NT2/D1 (cell line): ENCODE data around the gene PWWP3B.

ENCODE experiments used
- DNase-seq: peaks from one replicate; pipeline ENCODE4 v3.0.0-alpha.2; 2011; ENCODE audit warnings: low read depth, low spot score
- H3K27me3 ChIP-seq: 2 replicates; pipeline ENCODE4 v1.6.0; 2011; ENCODE audit warnings: mild to moderate bottlenecking; ENCODE audit not compliant: insufficient read length, insufficient read depth
- H3K36me3 ChIP-seq: 2 replicates; pipeline ENCODE4 v1.6.1; 2011; ENCODE audit warnings: mild to moderate bottlenecking, low read length, mixed read lengths; ENCODE audit not compliant: insufficient read depth, insufficient read length
- H3K4me1 ChIP-seq: 2 replicates; pipeline ENCODE4 v1.5.1; 2011; ENCODE audit not compliant: insufficient read depth, insufficient read length
- H3K4me3 ChIP-seq: 2 replicates; pipeline ENCODE4 v1.5.1; 2011; ENCODE audit warnings: low read depth; ENCODE audit not compliant: insufficient read length
- H3K9ac ChIP-seq: 2 replicates; pipeline ENCODE4 v1.6.0; 2011; ENCODE audit warnings: low read depth; ENCODE audit not compliant: insufficient read length
- H3K9me3 ChIP-seq: 2 replicates; pipeline ENCODE4 v1.5.1; 2011; ENCODE audit warnings: mild to moderate bottlenecking, low read length; ENCODE audit not compliant: insufficient read depth
- SUZ12 ChIP-seq: IDR thresholded peaks from 2 replicates; pipeline ENCODE4 v1.6.1; 2011; ENCODE audit not compliant: insufficient read length, insufficient read depth; ENCODE audit errors: extremely low read depth
- YY1 ChIP-seq: IDR thresholded peaks from 2 replicates; pipeline ENCODE4 v1.6.1; 2011; ENCODE audit not compliant: insufficient read length, insufficient read depth
- ZNF274 ChIP-seq: IDR thresholded peaks from 2 replicates; pipeline ENCODE4 v1.6.1; 2011; ENCODE audit warnings: mild to moderate bottlenecking, low read depth, low read length

The PWWP3B gene

GRCh38 chrX:106168107-106168506 lies at the start of gene PWWP3B:
Gene PWWP3B (plus strand): TSS chrX:106168305. CDS start chrX:106205433, 37,128 bp downstream.
- peak within 1 kb of the TSS; percentile 28 for H3K4me3 ChIP-seq
- TF ChIP-seq YY1 (no peak), SUZ12 (no peak), ZNF274 (no peak)
- no peaks in the 10 kb centered on the region for H3K27me3 ChIP-seq
- no peaks in the 10 kb centered on the region for H3K4me1 ChIP-seq
- H3K9me3 ChIP-seq: no peaks in the 10 kb centered on the region
- DNase-seq: peak; percentile 50
- peak within 1 kb of the TSS; percentile 42 for H3K9ac ChIP-seq
- H3K36me3 ChIP-seq: no peaks in the 10 kb centered on the region

DNA sequence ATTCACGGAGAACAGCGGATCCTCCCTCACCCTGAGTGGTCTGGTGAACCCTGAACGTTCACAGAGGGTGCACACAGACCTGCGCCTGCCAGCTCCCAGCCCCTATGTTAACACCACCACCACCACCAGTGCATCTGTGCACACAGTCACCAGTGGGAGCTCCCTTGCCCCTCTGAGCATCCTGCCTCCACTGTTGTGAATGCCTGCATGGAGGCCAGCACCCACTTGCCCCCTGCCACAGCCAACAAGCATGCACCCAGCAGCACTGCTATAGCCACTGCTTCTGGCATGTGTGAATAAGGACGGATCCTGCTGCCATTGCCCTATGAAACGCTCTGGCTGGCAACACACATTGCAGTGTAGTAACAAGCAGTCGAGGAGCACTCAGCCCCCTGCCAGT lies 29.1 kb upstream of the PWWP3B start:
- Histone ChIP-seq H3K36me3 (no peaks in the 10 kb centered on the region), H3K9me3 (no peaks in the 10 kb centered on the region), H3K4me1 (no peaks in the 10 kb centered on the region), H3K27me3 (no peaks in the 10 kb centered on the region), H3K9ac (no peak overlapping the region), H3K4me3 (no peak overlapping the region)
- TF ChIP-seq YY1: no peak
- TF ChIP-seq ZNF274: no peak
- TF ChIP-seq SUZ12: no peak
- no peak for DNase-seq

- no peak for DNase-seq
- H3K36me3 ChIP-seq: no peaks in the 10 kb centered on the region
- H3K27me3 ChIP-seq: no peaks in the 10 kb centered on the region
- no peak overlapping the region for H3K9ac ChIP-seq
- no peaks in the 10 kb centered on the region for H3K9me3 ChIP-seq
- no peaks in the 10 kb centered on the region for H3K4me1 ChIP-seq
- TF ChIP-seq YY1 (no peak), SUZ12 (no peak), ZNF274 (no peak)
- H3K4me3 ChIP-seq: no peak overlapping the region
These were observed 23.1 kb upstream of the PWWP3B start for GRCh38 chrX:106144755-106145639.

- H3K36me3 ChIP-seq: no peaks in the 10 kb centered on the region
- H3K9ac ChIP-seq: no peak overlapping the region
- H3K9me3 ChIP-seq: no peaks in the 10 kb centered on the region
- no peak for DNase-seq
- H3K4me1 ChIP-seq: no peaks in the 10 kb centered on the region
- H3K4me3 ChIP-seq: no peak overlapping the region
- TF ChIP-seq ZNF274 (no peak), YY1 (no peak), SUZ12 (no peak)
- H3K27me3 ChIP-seq: no peaks in the 10 kb centered on the region
These were observed 17.4 kb upstream of the PWWP3B start for GRCh38 chrX:106150701-106151100.

- Histone ChIP-seq H3K4me1 (no peaks in the 10 kb centered on the region), H3K36me3 (no peaks in the 10 kb centered on the region), H3K27me3 (no peaks in the 10 kb centered on the region), H3K9ac (no peak overlapping the region), H3K9me3 (no peaks in the 10 kb centered on the region), H3K4me3 (no peak overlapping the region)
- no peak for TF ChIP-seq YY1
- TF ChIP-seq ZNF274: no peak
- DNase-seq: no peak
These were observed 8.2 kb upstream of the PWWP3B start for GRCh38 chrX:106159861-106160282.

DNA sequence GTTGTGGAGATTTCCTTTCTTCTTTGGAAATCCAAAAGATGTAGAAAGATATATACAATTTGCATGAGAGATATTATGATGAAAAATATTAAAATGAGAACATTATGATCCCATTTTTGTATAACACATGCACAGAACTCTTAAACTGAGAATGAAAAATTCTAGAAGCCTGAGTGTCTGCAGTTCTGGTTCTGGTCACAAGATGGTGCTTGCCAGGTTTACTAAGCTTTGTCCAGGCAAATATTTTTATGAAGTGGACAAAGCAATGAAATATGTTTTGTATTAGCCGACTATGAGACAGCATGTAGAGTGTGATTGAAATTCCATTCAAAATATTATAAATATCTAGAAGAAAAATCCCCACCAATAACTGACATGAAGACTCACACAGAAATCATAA lies 2.2 kb downstream of the PWWP3B start:
- Histone ChIP-seq H3K9ac (no peak overlapping the region), H3K36me3 (no peaks in the 10 kb centered on the region), H3K27me3 (no peaks in the 10 kb centered on the region), H3K9me3 (no peaks in the 10 kb centered on the region), H3K4me3 (no peak overlapping the region), H3K4me1 (no peaks in the 10 kb centered on the region)
- no peak for DNase-seq
- TF ChIP-seq ZNF274 (no peak), SUZ12 (no peak), YY1 (no peak)

DNA sequence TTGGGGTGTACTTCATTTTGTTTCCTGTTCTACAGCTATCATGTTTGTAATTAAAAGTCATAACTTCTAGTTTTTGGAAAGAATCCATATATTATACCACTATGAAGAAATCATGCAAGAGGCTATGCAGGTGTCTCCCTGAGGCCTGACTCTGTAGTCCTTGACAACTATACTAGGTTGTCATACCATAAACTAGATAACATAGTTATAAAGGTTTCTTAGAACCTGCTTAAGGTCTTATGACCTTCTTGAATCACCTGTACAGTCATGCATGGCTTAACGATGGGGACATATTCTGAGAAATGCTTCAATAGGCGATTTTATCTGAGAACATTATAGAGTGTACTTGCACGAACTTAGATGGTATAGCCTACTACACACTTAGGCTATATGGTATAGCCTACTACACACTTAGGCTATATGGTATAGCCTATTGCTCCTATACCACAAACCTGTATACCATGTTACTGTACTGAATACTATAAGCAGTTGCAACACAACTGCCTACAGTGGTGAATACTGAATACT lies 3.3 kb downstream of the PWWP3B start:
- no peak overlapping the region for H3K4me3 ChIP-seq

More for the DNA sequence above, 3.3 kb downstream of the PWWP3B start:
- DNase-seq: no peak
- TF ChIP-seq SUZ12: no peak
- TF ChIP-seq ZNF274: no peak
- TF ChIP-seq YY1: no peak
- Histone ChIP-seq H3K36me3 (no peaks in the 10 kb centered on the region), H3K9ac (no peak overlapping the region), H3K9me3 (no peaks in the 10 kb centered on the region), H3K4me1 (no peaks in the 10 kb centered on the region), H3K27me3 (no peaks in the 10 kb centered on the region)
